Keratinocyte (primary cell): ENCODE data around the gene CHD2. TPM values are rescaled to one million over a fixed set of nuclear protein-coding genes. Genes with fewer than 3 reads are reported as not detected.

Experiments used
- DNase-seq: peaks from one replicate; pipeline ENCODE4 v3.0.0-alpha.2; 2011; ENCODE audit warnings: low read depth, missing footprints, low spot score
- FAIRE-seq: peaks from 2 replicates; lab custom pipeline; 2011; peaks lifted over from hg19 to GRCh38; lab: Jason Lieb, UNC
- H2AFZ ChIP-seq: 2 replicates; pipeline ENCODE4 v1.6.0; 2012; ENCODE audit warnings: low read length, control low read depth, inconsistent platforms; ENCODE audit not compliant: control insufficient read depth
- H3K27ac ChIP-seq: 2 replicates; pipeline ENCODE4 v1.5.1; 2011; ENCODE audit warnings: low read length; ENCODE audit not compliant: control insufficient read depth, insufficient read depth
- H3K27me3 ChIP-seq: 3 replicates; pipeline ENCODE4 v1.6.0; 2011; ENCODE audit warnings: low read length; ENCODE audit not compliant: control insufficient read depth, insufficient read depth; ENCODE audit errors: extremely low read depth
- H3K36me3 ChIP-seq, 2 experiments: 2 replicates in 1 of 2; 3 replicates in 1 of 2; pipeline ENCODE4 v1.5.1; 2011; ENCODE audit warnings: low read length in 2 of 2, mild to moderate bottlenecking in 1 of 2; ENCODE audit not compliant: control insufficient read depth in 2 of 2, insufficient read depth in 2 of 2; ENCODE audit errors: extremely low read depth in 1 of 2
- H3K4me1 ChIP-seq: 3 replicates; pipeline ENCODE4 v1.5.1; 2011; ENCODE audit warnings: low read length; ENCODE audit not compliant: control insufficient read depth, insufficient read depth; ENCODE audit errors: extremely low read depth
- H3K4me2 ChIP-seq: 3 replicates; pipeline ENCODE4 v1.6.0; 2011; ENCODE audit warnings: low read depth, low read length; ENCODE audit not compliant: control insufficient read depth, insufficient read depth; ENCODE audit errors: extremely low read depth
- H3K4me3 ChIP-seq, 3 experiments: fragments of 200-600 bp in 1 of 3; sonication (generic) in 1 of 3; 2 replicates in 2 of 3; 3 replicates in 1 of 3; pipeline ENCODE4 v1.5.1; 2011 to 2016; ENCODE audit warnings: low read length in 3 of 3, mild to moderate bottlenecking in 3 of 3, control low read depth in 2 of 3, inconsistent platforms in 1 of 3, low read depth in 1 of 3, mixed read lengths in 1 of 3, mixed run types in 1 of 3, moderate library complexity in 1 of 3; ENCODE audit not compliant: control insufficient read depth in 2 of 3, insufficient read depth in 2 of 3; ENCODE audit errors: extremely low read depth in 1 of 3
- H3K79me2 ChIP-seq: 2 replicates; pipeline ENCODE4 v1.6.0; 2012; ENCODE audit warnings: low read length; ENCODE audit not compliant: control insufficient read depth, insufficient read depth
- H3K9ac ChIP-seq: 3 replicates; pipeline ENCODE4 v1.6.0; 2011; ENCODE audit warnings: low read length; ENCODE audit not compliant: control insufficient read depth, insufficient read depth; ENCODE audit errors: extremely low read depth
- H3K9me1 ChIP-seq: 3 replicates; pipeline ENCODE4 v1.6.0; 2011; ENCODE audit warnings: low read length; ENCODE audit not compliant: control insufficient read depth, insufficient read depth; ENCODE audit errors: extremely low read depth
- H3K9me3 ChIP-seq: 2 replicates; pipeline ENCODE4 v1.5.1; 2012; ENCODE audit warnings: low read depth, low read length; ENCODE audit not compliant: control insufficient read depth
- H4K20me1 ChIP-seq: 3 replicates; pipeline ENCODE4 v1.6.0; 2011; ENCODE audit warnings: low read length; ENCODE audit not compliant: control insufficient read depth, insufficient read depth; ENCODE audit errors: extremely low read depth
- EZH2 ChIP-seq: IDR thresholded peaks from one replicate; pipeline ENCODE4 v1.6.1; 2012; ENCODE audit warnings: inconsistent platforms, mild to moderate bottlenecking, low read length, moderate library complexity
- dilution Hi-C: fragments of 300-500 bp; cut with MboI; formaldehyde crosslinking; loops from one replicate; pipeline ENCODE4 v1.7.0; 2020; ENCODE audit warnings: low sequenced_read_pairs; ENCODE audit not compliant: extremely low pct_ligation_motif_present
- polyA plus RNA-seq, 5 experiments: library from polyadenylated mRNA; depleted of rRNA in 3 of 5; stranded (reverse) in 3 of 5; stranded (forward) in 1 of 5; unstranded in 1 of 5; fragments of >200 nt; gene quantifications; 1 replicate in 1 of 5; 2 replicates in 3 of 5; 3 replicates in 1 of 5; pipeline versions ENCODE4 v1.2.1 to v1.2.3, GENCODE V29; 2011 to 2012; ENCODE audit warnings: missing spikeins in 2 of 5, low read depth in 1 of 5, low replicate concordance in 1 of 5
- TF ChIP-seq, protein P1 (sequence below), 3 experiments: IDR thresholded peaks in 1 of 3; conservative IDR thresholded peaks in 1 of 3; optimal IDR thresholded peaks in 1 of 3; 2 replicates in 2 of 3; 3 replicates in 1 of 3; pipeline versions ENCODE3 to v1.5.1; 2011; ENCODE audit warnings: low read length in 3 of 3, mild to moderate bottlenecking in 3 of 3, moderate library complexity in 2 of 3, control low read depth in 1 of 3, inconsistent platforms in 1 of 3; ENCODE audit not compliant: insufficient read depth in 2 of 3; ENCODE audit errors: extremely low read depth in 1 of 3

CHD2 gene
- polyA plus RNA-seq, 1 donor (not counting 4 experiments of a cell fraction or from before 2014, with no cell fraction given), result 62.0 TPM

DNA sequence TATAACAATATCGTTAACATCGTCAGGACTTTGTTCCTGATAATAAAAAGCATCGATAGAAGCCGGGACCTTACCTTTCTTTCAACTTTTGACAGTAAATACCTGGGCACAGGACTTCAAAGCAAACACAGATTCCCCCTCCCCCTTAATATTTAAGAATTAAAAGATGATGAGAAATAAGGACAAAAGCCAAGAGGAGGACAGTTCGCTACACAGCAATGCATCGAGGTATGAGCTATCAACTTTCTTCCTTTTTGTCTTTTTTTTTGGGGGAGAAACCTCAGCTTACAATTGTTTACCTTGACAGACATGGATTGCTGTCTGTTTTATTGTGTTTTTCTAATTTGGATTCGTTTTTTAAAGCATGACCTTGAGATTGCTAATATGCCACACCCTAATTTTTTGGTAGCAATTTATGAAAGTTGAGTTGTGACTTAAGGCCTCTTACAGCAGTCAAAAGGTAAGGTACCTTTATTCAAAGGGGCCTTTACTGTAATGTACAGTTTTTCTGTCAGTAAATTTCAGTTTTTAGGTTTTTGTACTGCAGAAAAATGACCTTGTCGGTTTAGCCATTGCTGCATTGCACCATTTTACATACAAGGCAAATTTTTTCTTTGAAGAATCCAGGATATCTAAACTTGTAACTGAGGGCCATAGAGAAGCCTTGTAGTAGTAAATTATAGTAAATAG lies 1.1 kb downstream of the CHD2 start:
- no peak for DNase-seq
- H3K36me3 ChIP-seq, result peaks cover 0 to 3% of the 10 kb centered on the region in 2 experiments
- H3K4me1 ChIP-seq, result peaks cover 13% of the 10 kb centered on the region
- peaks cover 88% of the 10 kb centered on the region for H3K79me2 ChIP-seq
- dilution Hi-C loops, result loop anchor here (25.0 kb wide), 1 partner anchor 89 kb away; no protein-coding TSS in a partner anchor
- peak overlapping the region; percentile 100 for H3K27ac ChIP-seq
- no peaks in the 10 kb centered on the region for H4K20me1 ChIP-seq
- TF ChIP-seq EZH2, result no peak
- TF ChIP-seq, protein P1, sequence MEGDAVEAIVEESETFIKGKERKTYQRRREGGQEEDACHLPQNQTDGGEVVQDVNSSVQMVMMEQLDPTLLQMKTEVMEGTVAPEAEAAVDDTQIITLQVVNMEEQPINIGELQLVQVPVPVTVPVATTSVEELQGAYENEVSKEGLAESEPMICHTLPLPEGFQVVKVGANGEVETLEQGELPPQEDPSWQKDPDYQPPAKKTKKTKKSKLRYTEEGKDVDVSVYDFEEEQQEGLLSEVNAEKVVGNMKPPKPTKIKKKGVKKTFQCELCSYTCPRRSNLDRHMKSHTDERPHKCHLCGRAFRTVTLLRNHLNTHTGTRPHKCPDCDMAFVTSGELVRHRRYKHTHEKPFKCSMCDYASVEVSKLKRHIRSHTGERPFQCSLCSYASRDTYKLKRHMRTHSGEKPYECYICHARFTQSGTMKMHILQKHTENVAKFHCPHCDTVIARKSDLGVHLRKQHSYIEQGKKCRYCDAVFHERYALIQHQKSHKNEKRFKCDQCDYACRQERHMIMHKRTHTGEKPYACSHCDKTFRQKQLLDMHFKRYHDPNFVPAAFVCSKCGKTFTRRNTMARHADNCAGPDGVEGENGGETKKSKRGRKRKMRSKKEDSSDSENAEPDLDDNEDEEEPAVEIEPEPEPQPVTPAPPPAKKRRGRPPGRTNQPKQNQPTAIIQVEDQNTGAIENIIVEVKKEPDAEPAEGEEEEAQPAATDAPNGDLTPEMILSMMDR (optimal IDR thresholded peaks at IDR 0.05 in 1 of 3, IDR thresholded peaks at IDR 0.05 in 1 of 3, conservative IDR thresholded peaks at IDR 0.05 in 1 of 3; ENCODE audit: extremely low read depth in 1 of 3, insufficient read depth in 2 of 3, low read length in 3 of 3), result no peak
- peak overlapping the region; percentile 98 for H3K4me2 ChIP-seq
- H3K9me3 ChIP-seq, result no peaks in the 10 kb centered on the region
- H3K9me1 ChIP-seq, result no peaks in the 10 kb centered on the region
- H2AFZ ChIP-seq, result no peak overlapping the region
- no peak for FAIRE-seq
- no peaks in the 10 kb centered on the region for H3K27me3 ChIP-seq
- H3K4me3 ChIP-seq, result peak overlapping the region; percentile 61 to 96 (median 96)
- H3K9ac ChIP-seq, result peak overlapping the region; percentile 100

DNA sequence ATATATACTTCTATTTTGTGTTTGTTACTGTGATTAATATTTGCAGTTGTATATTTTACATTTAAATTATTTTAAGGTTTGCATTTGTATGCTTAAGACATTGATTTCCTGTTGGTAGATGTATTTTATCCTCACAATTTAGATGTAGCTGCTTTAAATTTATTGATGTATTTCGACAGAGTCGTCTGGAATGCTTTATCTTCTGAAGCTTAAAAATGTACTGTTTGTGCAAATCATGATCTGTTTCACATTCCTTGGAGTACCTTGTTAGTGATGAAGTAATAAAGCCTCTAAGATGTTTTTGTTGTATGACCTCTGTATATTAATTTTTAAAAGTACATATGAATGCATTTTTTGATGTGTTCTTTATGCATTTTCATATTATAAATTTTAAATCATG lies 1.9 kb downstream of the CHD2 start:
- dilution Hi-C loops, result loop anchor here (25.0 kb wide), 1 partner anchor 90 kb away; no protein-coding TSS in a partner anchor

More for the DNA sequence above, 1.9 kb downstream of the CHD2 start:
- H3K27me3 ChIP-seq, result no peaks in the 10 kb centered on the region
- H3K4me2 ChIP-seq, result peak overlapping the region; percentile 98
- peak overlapping the region; percentile 100 for H3K9ac ChIP-seq
- no peaks in the 10 kb centered on the region for H4K20me1 ChIP-seq
- H3K36me3 ChIP-seq, result peaks cover 0 to 3% of the 10 kb centered on the region in 2 experiments
- H3K4me3 ChIP-seq, result peak overlapping the region; percentile 61 to 96 (median 96)
- H3K4me1 ChIP-seq, result peaks cover 18% of the 10 kb centered on the region
- peak overlapping the region; percentile 100 for H3K27ac ChIP-seq
- FAIRE-seq (no peak), DNase-seq (no peak)
- no peak overlapping the region for H2AFZ ChIP-seq
- TF ChIP-seq EZH2, result no peak
- TF ChIP-seq, protein P1 (optimal IDR thresholded peaks at IDR 0.05 in 1 of 3, IDR thresholded peaks at IDR 0.05 in 1 of 3, conservative IDR thresholded peaks at IDR 0.05 in 1 of 3; ENCODE audit: extremely low read depth in 1 of 3, insufficient read depth in 2 of 3, low read length in 3 of 3), result no peak
- H3K79me2 ChIP-seq, result peaks cover 85% of the 10 kb centered on the region
- H3K9me1 ChIP-seq, result no peaks in the 10 kb centered on the region
- no peaks in the 10 kb centered on the region for H3K9me3 ChIP-seq
